ENCODE results near the gene ENOX1.

DNA sequence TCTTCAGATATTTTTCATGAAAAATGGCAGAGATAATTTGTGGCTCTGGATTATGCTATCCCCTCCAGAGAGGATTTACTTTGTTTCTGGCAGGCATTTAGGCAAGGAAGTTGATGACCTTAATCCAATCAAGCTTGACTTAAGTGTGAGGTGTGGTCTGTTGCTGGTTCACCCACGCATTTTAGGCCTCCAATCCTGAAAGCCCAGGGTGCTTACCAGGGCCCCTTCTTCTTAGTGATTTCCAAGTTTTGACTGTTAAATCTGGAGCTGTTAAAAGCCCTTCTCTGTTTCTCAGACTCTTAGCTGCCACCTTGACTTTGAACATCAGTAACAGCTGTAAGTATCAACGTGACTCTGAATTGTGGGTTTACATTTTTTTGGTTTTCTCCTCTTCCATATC, 601.5 kb downstream of the ENOX1 start:
- TF ChIP-seq POLR2A (IDR thresholded peaks at IDR 0.05) = no peak
- TF ChIP-seq, protein P1, sequence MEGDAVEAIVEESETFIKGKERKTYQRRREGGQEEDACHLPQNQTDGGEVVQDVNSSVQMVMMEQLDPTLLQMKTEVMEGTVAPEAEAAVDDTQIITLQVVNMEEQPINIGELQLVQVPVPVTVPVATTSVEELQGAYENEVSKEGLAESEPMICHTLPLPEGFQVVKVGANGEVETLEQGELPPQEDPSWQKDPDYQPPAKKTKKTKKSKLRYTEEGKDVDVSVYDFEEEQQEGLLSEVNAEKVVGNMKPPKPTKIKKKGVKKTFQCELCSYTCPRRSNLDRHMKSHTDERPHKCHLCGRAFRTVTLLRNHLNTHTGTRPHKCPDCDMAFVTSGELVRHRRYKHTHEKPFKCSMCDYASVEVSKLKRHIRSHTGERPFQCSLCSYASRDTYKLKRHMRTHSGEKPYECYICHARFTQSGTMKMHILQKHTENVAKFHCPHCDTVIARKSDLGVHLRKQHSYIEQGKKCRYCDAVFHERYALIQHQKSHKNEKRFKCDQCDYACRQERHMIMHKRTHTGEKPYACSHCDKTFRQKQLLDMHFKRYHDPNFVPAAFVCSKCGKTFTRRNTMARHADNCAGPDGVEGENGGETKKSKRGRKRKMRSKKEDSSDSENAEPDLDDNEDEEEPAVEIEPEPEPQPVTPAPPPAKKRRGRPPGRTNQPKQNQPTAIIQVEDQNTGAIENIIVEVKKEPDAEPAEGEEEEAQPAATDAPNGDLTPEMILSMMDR (IDR thresholded peaks at IDR 0.05) = no peak
